Uterus (tissue), 2 donors: ENCODE measurements around the gene RCAN2.

Experiments
- POLR2A ChIP-seq, 2 donors: fragments of 450-650 bp; IDR thresholded peaks; one replicate each; pipeline ENCODE4 v1.6.1; 2016; ENCODE audit warnings: antibody characterized with exemption in 2 of 2, mild to moderate bottlenecking in 1 of 2, moderate library complexity in 1 of 2
- TF ChIP-seq, protein P1 (sequence below), 4 experiments: fragments of 200-600 bp in 2 of 4; fragments of 450-650 bp in 2 of 4; sonication (generic) in 2 of 4; IDR thresholded peaks; one replicate each; pipeline ENCODE4 v1.5.1; 2016 to 2019; ENCODE audit warnings: antibody characterized with exemption in 4 of 4, mild to moderate bottlenecking in 2 of 4, moderate library complexity in 1 of 4

DNA sequence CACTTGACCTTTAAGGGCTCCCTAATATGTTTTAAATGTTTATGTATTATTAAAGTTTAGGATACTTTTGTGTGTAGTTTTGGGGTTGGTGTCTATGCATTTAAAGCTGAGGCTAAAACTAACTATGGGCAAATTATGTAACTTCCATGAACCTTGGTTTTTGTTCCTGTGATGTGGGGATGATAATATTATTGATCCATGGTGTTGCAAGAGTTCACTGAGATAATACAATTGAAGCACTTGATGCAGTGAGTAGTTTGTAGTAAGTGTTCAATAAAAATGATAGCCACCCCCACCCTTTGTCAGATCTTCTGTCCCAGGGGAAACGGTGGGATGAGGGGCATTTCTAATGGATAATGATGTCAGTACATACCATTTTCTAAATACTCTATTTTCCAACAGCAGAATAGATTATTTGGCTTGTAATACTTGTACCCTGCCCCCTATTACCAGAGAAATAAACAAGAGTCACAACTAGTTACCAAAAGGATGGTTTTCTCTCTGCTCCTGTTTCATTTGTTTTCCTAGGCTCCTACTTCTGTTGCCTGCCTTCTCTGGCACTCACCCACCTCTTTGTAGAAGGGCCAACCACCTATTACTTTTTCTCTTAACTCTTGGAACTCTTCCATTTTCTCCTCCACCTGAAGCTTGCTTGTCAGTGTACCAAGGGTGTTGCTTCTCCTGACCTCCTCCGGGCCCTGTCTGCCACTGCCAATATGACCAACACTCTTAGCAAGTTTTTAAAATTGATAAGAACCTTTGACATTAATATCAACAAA, 97.9 kb downstream of the RCAN2 start:
- TF ChIP-seq, protein P1, sequence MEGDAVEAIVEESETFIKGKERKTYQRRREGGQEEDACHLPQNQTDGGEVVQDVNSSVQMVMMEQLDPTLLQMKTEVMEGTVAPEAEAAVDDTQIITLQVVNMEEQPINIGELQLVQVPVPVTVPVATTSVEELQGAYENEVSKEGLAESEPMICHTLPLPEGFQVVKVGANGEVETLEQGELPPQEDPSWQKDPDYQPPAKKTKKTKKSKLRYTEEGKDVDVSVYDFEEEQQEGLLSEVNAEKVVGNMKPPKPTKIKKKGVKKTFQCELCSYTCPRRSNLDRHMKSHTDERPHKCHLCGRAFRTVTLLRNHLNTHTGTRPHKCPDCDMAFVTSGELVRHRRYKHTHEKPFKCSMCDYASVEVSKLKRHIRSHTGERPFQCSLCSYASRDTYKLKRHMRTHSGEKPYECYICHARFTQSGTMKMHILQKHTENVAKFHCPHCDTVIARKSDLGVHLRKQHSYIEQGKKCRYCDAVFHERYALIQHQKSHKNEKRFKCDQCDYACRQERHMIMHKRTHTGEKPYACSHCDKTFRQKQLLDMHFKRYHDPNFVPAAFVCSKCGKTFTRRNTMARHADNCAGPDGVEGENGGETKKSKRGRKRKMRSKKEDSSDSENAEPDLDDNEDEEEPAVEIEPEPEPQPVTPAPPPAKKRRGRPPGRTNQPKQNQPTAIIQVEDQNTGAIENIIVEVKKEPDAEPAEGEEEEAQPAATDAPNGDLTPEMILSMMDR (IDR thresholded peaks at IDR 0.05) = no peak
- TF ChIP-seq POLR2A (IDR thresholded peaks at IDR 0.05) = no peak
